IMR-90 (cell line): Measurements from ENCODE around the gene RHOBTB1. TPM values are rescaled to one million over a fixed set of nuclear protein-coding genes. Genes with fewer than 3 reads are reported as not detected.

Experiments used
- ATAC-seq: fragments of 200-7000 bp; cut with Tn5 transposase; 2 replicates; pipeline ENCODE4 v1.9.1; 2020; ENCODE audit warnings: low read depth, mild to moderate bottlenecking, moderate library complexity
- BruUV-seq: library from RNA; stranded (reverse); fragments of 400-500 nt; replicated peaks from 2 replicates; lab custom pipeline; 2021; lab: Mats Ljungman, UMichigan
- CTCF ChIA-PET: fragments of 300-600 bp; formaldehyde crosslinking; extraction: SDS; loops from one replicate; lab custom pipeline; 2021; ENCODE audit warnings: antibody characterized with exemption; lab: Yijun Ruan, JAX
- POLR2A ChIA-PET: fragments of 300-600 bp; sonication (Branson Sonifier 250); formaldehyde crosslinking; loops from one replicate; lab custom pipeline; 2022; ENCODE audit warnings: antibody characterized with exemption; ENCODE audit not compliant: unreplicated experiment; lab: Charles Lee
- DNase-seq: peaks from one replicate; pipeline ENCODE4 v3.0.0; 2013
- H2AFZ ChIP-seq: replicated peaks from 2 replicates; pipeline ENCODE3; 2013; ENCODE audit warnings: low read length, mild to moderate bottlenecking; ENCODE audit not compliant: poor library complexity
- H2AK5ac ChIP-seq: 2 replicates; pipeline ENCODE4 v1.6.1; 2013; ENCODE audit warnings: low read depth, low read length, inconsistent platforms
- H2AK9ac ChIP-seq: replicated peaks from 2 replicates; pipeline ENCODE3; 2013; ENCODE audit warnings: mild to moderate bottlenecking, low read depth, low read length, moderate library complexity; ENCODE audit not compliant: poor library complexity
- H2BK120ac ChIP-seq: 2 replicates; pipeline ENCODE4 v1.6.1; 2013; ENCODE audit warnings: low read depth, low read length, inconsistent platforms
- H2BK15ac ChIP-seq: 3 replicates; pipeline ENCODE4 v1.6.1; 2013; ENCODE audit warnings: low read depth, low read length, inconsistent platforms
- H2BK20ac ChIP-seq: 2 replicates; pipeline ENCODE4 v1.6.1; 2013; ENCODE audit warnings: low read depth, mild to moderate bottlenecking, inconsistent platforms, low read length, moderate library complexity
- H2BK5ac ChIP-seq: 2 replicates; pipeline ENCODE4 v1.6.1; 2013; ENCODE audit warnings: mild to moderate bottlenecking, low read depth, low read length, inconsistent platforms; ENCODE audit not compliant: poor library complexity, severe bottlenecking
- H3K14ac ChIP-seq: replicated peaks from 2 replicates; pipeline ENCODE4 v1.6.1; 2013; ENCODE audit warnings: low read depth, low read length, inconsistent platforms
- H3K18ac ChIP-seq: 2 replicates; pipeline ENCODE4 v1.6.1; 2013; ENCODE audit warnings: low read depth, low read length, control low read depth
- H3K23ac ChIP-seq: 2 replicates; pipeline ENCODE4 v1.6.1; 2013; ENCODE audit warnings: low read depth, low read length, inconsistent platforms
- H3K27ac ChIP-seq: 2 replicates; pipeline ENCODE4 v1.5.1; 2013; ENCODE audit warnings: mild to moderate bottlenecking, control low read depth, low read length; ENCODE audit not compliant: insufficient read depth
- H3K27me3 ChIP-seq: 2 replicates; pipeline ENCODE4 v1.6.1; 2013; ENCODE audit warnings: low read length; ENCODE audit not compliant: control insufficient read depth, insufficient read depth
- H3K36me3 ChIP-seq: 2 replicates; pipeline ENCODE4 v1.6.1; 2013; ENCODE audit warnings: low read length, mixed read lengths; ENCODE audit not compliant: control insufficient read depth, insufficient read depth
- H3K4ac ChIP-seq: 2 replicates; pipeline ENCODE4 v1.6.1; 2013; ENCODE audit warnings: low read depth, low read length, inconsistent platforms
- H3K4me1 ChIP-seq: 2 replicates; pipeline ENCODE4 v1.6.1; 2013; ENCODE audit warnings: low read length, mixed read lengths; ENCODE audit not compliant: control insufficient read depth, insufficient read depth
- H3K4me2 ChIP-seq: 2 replicates; pipeline ENCODE4 v1.6.1; 2013; ENCODE audit warnings: low read depth, mild to moderate bottlenecking, control low read depth, low read length, moderate library complexity
- H3K4me3 ChIP-seq: 2 replicates; pipeline ENCODE4 v1.5.1; 2013; ENCODE audit warnings: low read depth, mild to moderate bottlenecking, control low read depth, low read length, moderate library complexity; ENCODE audit not compliant: insufficient read depth
- H3K56ac ChIP-seq: 2 replicates; pipeline ENCODE4 v1.6.1; 2013; ENCODE audit warnings: low read length, inconsistent platforms; ENCODE audit not compliant: insufficient read depth; ENCODE audit errors: extremely low read depth
- H3K79me1 ChIP-seq, 2 experiments: 2 replicates each; pipeline ENCODE4 v1.6.1; 2013; ENCODE audit warnings: low read length in 2 of 2, inconsistent platforms in 1 of 2, low read depth in 1 of 2
- H3K9ac ChIP-seq: 2 replicates; pipeline ENCODE4 v1.6.1; 2013; ENCODE audit warnings: low read depth, low read length, control low read depth
- H3K9me1 ChIP-seq: 2 replicates; pipeline ENCODE4 v1.6.1; 2013; ENCODE audit warnings: low read length, inconsistent platforms; ENCODE audit not compliant: insufficient read depth
- H3K9me3 ChIP-seq: 2 replicates; pipeline ENCODE4 v1.6.1; 2013; ENCODE audit warnings: low read length; ENCODE audit not compliant: control insufficient read depth, insufficient read depth
- H4K20me1 ChIP-seq: 2 replicates; pipeline ENCODE4 v1.6.1; 2013; ENCODE audit warnings: low read length, inconsistent platforms; ENCODE audit not compliant: insufficient read depth
- H4K5ac ChIP-seq: 2 replicates; pipeline ENCODE4 v1.6.1; 2013; ENCODE audit warnings: mild to moderate bottlenecking, low read depth, low read length, control low read depth
- H4K8ac ChIP-seq, 2 experiments: 2 replicates each; pipeline ENCODE4 v1.6.1; 2013; ENCODE audit warnings: low read depth in 2 of 2, low read length in 2 of 2, control low read depth in 1 of 2, inconsistent platforms in 1 of 2
- H4K91ac ChIP-seq: 2 replicates; pipeline ENCODE4 v1.6.1; 2013; ENCODE audit warnings: low read depth, low read length, inconsistent platforms; ENCODE audit not compliant: insufficient read depth
- MAZ ChIP-seq: IDR thresholded peaks from 2 replicates; pipeline ENCODE4 v1.6.1; 2012; ENCODE audit warnings: low read depth, mild to moderate bottlenecking, low read length, improper control_type of control experiment, moderate library complexity, borderline replicate concordance
- WGBS, 2 experiments: methylation state at CpG; one replicate each; pipeline versions ENCODE4 v1.1.5 to v1.1.7; 2013; ENCODE audit warnings: missing lambda C conversion rate in 2 of 2; ENCODE audit not compliant: insufficient read length in 1 of 2; ENCODE audit errors: extremely low coverage in 2 of 2; 5-methylcytosine and 5-hydroxymethylcytosine counted together
- dilution Hi-C: fragments of 300-500 bp; cut with HindIII; formaldehyde crosslinking; loops from one replicate; pipeline ENCODE4 v1.14.3; 2018; ENCODE audit warnings: low sequenced_read_pairs; ENCODE audit not compliant: unreplicated experiment
- in situ Hi-C: fragments of 300-500 bp; cut with MboI; formaldehyde crosslinking; loops from 3 replicates; pipeline ENCODE4 v1.14.3; 2019; ENCODE audit warnings: low sequenced_read_pairs, inconsistent platforms, mixed read lengths
- intact Hi-C: fragments of 100-400 bp; cut with micrococcal nuclease; formaldehyde crosslinking; loops from 2 replicates; pipeline ENCODE4 v1.10.0; 2022
- polyA plus RNA-seq, 3 experiments: library from polyadenylated mRNA; depleted of rRNA; stranded (reverse); fragments of >200 nt; gene quantifications; 2 replicates each; pipeline ENCODE4 v1.2.3, GENCODE V29; 2012; ENCODE audit warnings: low replicate concordance in 1 of 3
- total RNA-seq: library from RNA; depleted of rRNA; stranded (reverse); fragments of >200 nt; gene quantifications from 2 replicates; pipeline ENCODE4 v1.2.3, GENCODE V29; 2012

Gene RHOBTB1
- total and polyA plus RNA-seq, 2 of the 4 experiments (the other 2 are of a cell fraction), result 8.9 to 15.2 TPM

GRCh38 chr10:60856405-60856804 lies 87.6 kb downstream of the RHOBTB1 start:
- Histone ChIP-seq H2AK9ac (no peak overlapping the region), H3K27me3 (no peaks in the 10 kb centered on the region), H2BK5ac (no peak overlapping the region), H4K5ac (no peak overlapping the region), H3K79me1 (no peaks in the 10 kb centered on the region), H3K27ac (no peak overlapping the region), H3K4me3 (no peak overlapping the region), H4K20me1 (no peaks in the 10 kb centered on the region), H3K9me1 (no peaks in the 10 kb centered on the region), H3K56ac (no peak overlapping the region), H3K18ac (no peak overlapping the region), H2BK120ac (no peak overlapping the region), H3K9ac (no peak overlapping the region), H3K36me3 (no peaks in the 10 kb centered on the region), H2BK15ac (no peak overlapping the region), H3K23ac (no peak overlapping the region), H3K9me3 (peaks cover 4% of the 10 kb centered on the region), H3K14ac (no peak overlapping the region), H2AFZ (no peak overlapping the region), H3K4me2 (no peak overlapping the region), H2BK20ac (no peak overlapping the region), H4K91ac (no peak overlapping the region), H2AK5ac (no peak overlapping the region), H4K8ac (no peak overlapping the region), H3K4ac (no peak overlapping the region), H3K4me1 (no peaks in the 10 kb centered on the region)
- BruUV-seq, result no TSS peak
- in situ Hi-C loops, result no loop called here
- ATAC-seq (no peak), DNase-seq (no peak)
- WGBS, 2 experiments, result no CpG with 5 or more reads among the region's 2 CpGs
- dilution Hi-C loops, result no loop called here
- ChIA-PET CTCF (no interaction called here), POLR2A (no interaction called here)
- TF ChIP-seq MAZ, result no peak
- intact Hi-C loops, result no loop called here
